SK-N-SH (cell line): ENCODE data around the gene SESTD1. TPM values are rescaled to one million over a fixed set of nuclear protein-coding genes. Genes with fewer than 3 reads are reported as not detected.

Experiments
- CTCF ChIA-PET: fragments of 300-600, 350-600 bp; formaldehyde crosslinking; extraction: SDS; loops from one replicate; lab custom pipeline; 2021; lab: Yijun Ruan, JAX
- POLR2A ChIA-PET: fragments of 350-600 bp; sonication (Branson Sonifier 250); formaldehyde crosslinking; extraction: SDS; loops from one replicate; lab custom pipeline; 2020; ENCODE audit warnings: antibody characterized with exemption, inconsistent platforms; lab: Yijun Ruan, JAX
- DNase-seq: peaks from one replicate; pipeline ENCODE4 v3.0.0; 2012
- H2AFZ ChIP-seq: fragments of 200-600 bp; sonication (generic); 2 replicates; pipeline ENCODE4 v1.8.1; 2016; ENCODE audit warnings: antibody characterized with exemption, mild to moderate bottlenecking, low read depth
- H3F3A ChIP-seq: fragments of 200-600 bp; sonication (generic); replicated peaks from 2 replicates; pipeline ENCODE3; 2016; ENCODE audit warnings: antibody characterized with exemption, mild to moderate bottlenecking; ENCODE audit not compliant: insufficient read depth
- H3K27ac ChIP-seq, 2 experiments: fragments of 200-500 bp in 1 of 2; fragments of 200-600 bp in 1 of 2; sonication (Bioruptor generic) in 1 of 2; sonication (generic), shearing (Covaris generic) in 1 of 2; 2 replicates each; pipeline versions ENCODE4 v1.5.1 to v1.6.1; 2014 to 2016; ENCODE audit warnings: low read depth in 2 of 2, inconsistent platforms in 1 of 2, low read length in 1 of 2, mild to moderate bottlenecking in 1 of 2, mixed read lengths in 1 of 2
- H3K27me3 ChIP-seq: fragments of 200-600 bp; sonication (generic), shearing (Covaris generic); 2 replicates; pipeline ENCODE4 v1.6.1; 2016; ENCODE audit warnings: mixed run types; ENCODE audit not compliant: insufficient read depth
- H3K36me3 ChIP-seq, 2 experiments: fragments of 200-500 bp in 1 of 2; fragments of 200-600 bp in 1 of 2; sonication (Bioruptor generic) in 1 of 2; sonication (generic) in 1 of 2; replicated peaks in 1 of 2; 2 replicates each; pipeline versions ENCODE3 to v1.5.1; 2014 to 2016; ENCODE audit warnings: low read length in 1 of 2, mild to moderate bottlenecking in 1 of 2; ENCODE audit not compliant: insufficient read depth in 2 of 2, control insufficient read depth in 1 of 2
- H3K4me1 ChIP-seq, 2 experiments: fragments of 200-500 bp in 1 of 2; fragments of 200-600 bp in 1 of 2; sonication (Bioruptor generic) in 1 of 2; sonication (generic), shearing (Covaris generic) in 1 of 2; 2 replicates each; pipeline versions ENCODE4 v1.5.1 to v1.6.1; 2014 to 2016; ENCODE audit warnings: low read depth in 1 of 2, low read length in 1 of 2, mixed run types in 1 of 2; ENCODE audit not compliant: insufficient read depth in 2 of 2, control insufficient read depth in 1 of 2
- H3K4me2 ChIP-seq: fragments of 200-600 bp; sonication (generic), shearing (Covaris generic); 2 replicates; pipeline ENCODE4 v1.6.1; 2017; ENCODE audit warnings: mixed run types
- H3K4me3 ChIP-seq, 2 experiments: fragments of 200-500 bp in 1 of 2; fragments of 200-600 bp in 1 of 2; sonication (Bioruptor generic) in 1 of 2; sonication (generic), shearing (Covaris generic) in 1 of 2; 2 replicates each; pipeline versions ENCODE4 v1.5.1 to v1.8.1; 2014 to 2016; ENCODE audit warnings: low read depth in 2 of 2, inconsistent platforms in 1 of 2, low read length in 1 of 2, mild to moderate bottlenecking in 1 of 2, mixed read lengths in 1 of 2, moderate library complexity in 1 of 2
- H3K79me2 ChIP-seq: fragments of 200-600 bp; sonication (generic); 2 replicates; pipeline ENCODE4 v1.8.1; 2017; ENCODE audit warnings: mild to moderate bottlenecking; ENCODE audit not compliant: insufficient read depth
- H3K9ac ChIP-seq: fragments of 200-600 bp; sonication (generic); 2 replicates; pipeline ENCODE4 v1.6.1; 2017; ENCODE audit warnings: mixed run types
- H3K9me2 ChIP-seq: fragments of 200-600 bp; sonication (generic); 2 replicates; pipeline ENCODE4 v1.6.1; 2017; ENCODE audit warnings: mixed run types
- H3K9me3 ChIP-seq: fragments of 200-600 bp; sonication (generic); 2 replicates; pipeline ENCODE4 v1.6.1; 2017; ENCODE audit warnings: mixed run types, mild to moderate bottlenecking, moderate library complexity
- H4K20me1 ChIP-seq: fragments of 200-600 bp; sonication (generic); 2 replicates; pipeline ENCODE4 v1.6.1; 2017; ENCODE audit warnings: mild to moderate bottlenecking, mixed run types; ENCODE audit not compliant: insufficient read depth
- CHD2 ChIP-seq: fragments of 150-350 bp; IDR thresholded peaks from 2 replicates; pipeline ENCODE4 v1.6.1; 2018; ENCODE audit warnings: low read length; ENCODE audit not compliant: partially characterized antibody
- EP300 ChIP-seq, 2 experiments: IDR thresholded peaks; 2 replicates each; pipeline versions ENCODE4 v1.4.0 to v1.6.1; 2012; ENCODE audit warnings: borderline replicate concordance in 1 of 2, low read depth in 1 of 2, low read length in 1 of 2
- EZH2phosphoT487 ChIP-seq: fragments of 200-600 bp; sonication (generic); IDR thresholded peaks from 2 replicates; pipeline ENCODE4 v1.6.1; 2017; ENCODE audit warnings: low read depth, mixed run types, mild to moderate bottlenecking, antibody characterized with exemption, moderate library complexity, borderline replicate concordance
- FOSL2 ChIP-seq: IDR thresholded peaks from 2 replicates; pipeline ENCODE4 v1.4.0; 2012; ENCODE audit warnings: low read depth, mild to moderate bottlenecking, moderate library complexity, borderline replicate concordance
- FOXM1 ChIP-seq: IDR thresholded peaks from 2 replicates; pipeline ENCODE4 v1.4.0; 2012; ENCODE audit warnings: low read depth, mild to moderate bottlenecking
- GABPA ChIP-seq: IDR thresholded peaks from 2 replicates; pipeline ENCODE4 v1.4.0; 2012; ENCODE audit warnings: low read depth, mild to moderate bottlenecking
- GATA2 ChIP-seq: sonication (generic); formaldehyde crosslinking; IDR thresholded peaks from 2 replicates; pipeline ENCODE4 v1.5.0; 2020; ENCODE audit warnings: mild to moderate bottlenecking, missing genetic modification reagents
- JUND ChIP-seq: IDR thresholded peaks from 2 replicates; pipeline ENCODE4 v1.4.0; 2012
- MEF2A ChIP-seq: IDR thresholded peaks from 2 replicates; pipeline ENCODE4 v1.4.0; 2012; ENCODE audit warnings: low read depth, borderline replicate concordance
- NFIC ChIP-seq: IDR thresholded peaks from 2 replicates; pipeline ENCODE4 v1.4.0; 2012; ENCODE audit warnings: borderline replicate concordance
- RAD21 ChIP-seq: IDR thresholded peaks from 2 replicates; pipeline ENCODE4 v1.6.1; 2012; ENCODE audit warnings: mild to moderate bottlenecking, low read length
- SIN3A ChIP-seq: IDR thresholded peaks from 2 replicates; pipeline ENCODE4 v1.6.1; 2012; ENCODE audit warnings: low read depth, mild to moderate bottlenecking, low read length, moderate library complexity, borderline replicate concordance
- SMC3 ChIP-seq: IDR thresholded peaks from 2 replicates; pipeline ENCODE4 v1.6.1; 2012; ENCODE audit warnings: low read depth, low read length, improper control_type of control experiment
- TCF12 ChIP-seq: IDR thresholded peaks from 2 replicates; pipeline ENCODE4 v1.4.0; 2012
- TEAD4 ChIP-seq: IDR thresholded peaks from 2 replicates; pipeline ENCODE4 v1.4.0; 2012; ENCODE audit warnings: mild to moderate bottlenecking, borderline replicate concordance; ENCODE audit not compliant: insufficient read depth
- YY1 ChIP-seq: IDR thresholded peaks from 2 replicates; pipeline ENCODE4 v1.4.0; 2012; ENCODE audit warnings: low read depth, mild to moderate bottlenecking
- WGBS: methylation state at CpG from one replicate; pipeline ENCODE4 v1.1.6; 2017; ENCODE audit warnings: low lambda C conversion rate; 5-methylcytosine and 5-hydroxymethylcytosine counted together
- polyA plus RNA-seq, 3 experiments: library from polyadenylated mRNA; depleted of rRNA; stranded (reverse); fragments of >200 nt; gene quantifications; 2 replicates each; pipeline ENCODE4 v1.2.3, GENCODE V29; 2012
- TF ChIP-seq, protein P1 (sequence below): fragments of 150-350 bp; IDR thresholded peaks from 2 replicates; pipeline ENCODE4 v1.6.1; 2017; ENCODE audit warnings: antibody characterized with exemption, low read length, low read depth, borderline replicate concordance
- TF ChIP-seq, protein P2 (sequence below): IDR thresholded peaks from 2 replicates; pipeline ENCODE4 v1.4.0; 2012; ENCODE audit warnings: low read depth, borderline replicate concordance

Gene SESTD1
- polyA plus RNA-seq, 1 of the 3 experiments (the other 2 are of a cell fraction), result 4.6 TPM

DNA sequence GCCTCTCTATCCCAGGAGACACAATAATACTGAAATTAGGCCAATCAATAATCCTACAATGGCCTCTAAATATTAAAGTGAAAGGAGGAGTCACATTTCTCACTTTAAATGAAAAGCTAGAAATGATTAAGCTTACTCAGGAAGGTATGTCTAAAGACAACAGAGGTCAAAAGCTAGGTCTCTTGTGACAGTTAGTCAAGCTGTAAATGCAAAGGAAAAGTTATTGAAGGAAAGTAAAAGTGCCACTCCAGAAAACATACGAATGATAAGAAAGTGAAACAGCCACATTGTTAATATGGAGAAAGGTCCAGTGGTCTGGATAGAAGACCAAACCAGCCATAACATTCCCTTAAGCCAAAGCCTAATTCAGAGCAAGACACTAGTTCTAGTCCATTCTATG lies 9.5 kb downstream of the SESTD1 start:
- Histone ChIP-seq H4K20me1 (no peaks in the 10 kb centered on the region), H2AFZ (no peak overlapping the region), H3K4me2 (no peak overlapping the region), H3K9me2 (no peaks in the 10 kb centered on the region), H3F3A (peaks cover 10% of the 10 kb centered on the region), H3K4me3 (no peak overlapping the region), H3K4me1 (no peaks in the 10 kb centered on the region; a peak in 2 of 4 replicates), H3K9me3 (no peaks in the 10 kb centered on the region), H3K27me3 (no peaks in the 10 kb centered on the region), H3K9ac (no peak overlapping the region), H3K79me2 (peaks cover 90% of the 10 kb centered on the region), H3K27ac (no peak overlapping the region), H3K36me3 (peaks cover 0 to 4% of the 10 kb centered on the region in 2 experiments)
- no peak for TF ChIP-seq FOXM1
- TF ChIP-seq SMC3, result no peak
- TF ChIP-seq, protein P1, sequence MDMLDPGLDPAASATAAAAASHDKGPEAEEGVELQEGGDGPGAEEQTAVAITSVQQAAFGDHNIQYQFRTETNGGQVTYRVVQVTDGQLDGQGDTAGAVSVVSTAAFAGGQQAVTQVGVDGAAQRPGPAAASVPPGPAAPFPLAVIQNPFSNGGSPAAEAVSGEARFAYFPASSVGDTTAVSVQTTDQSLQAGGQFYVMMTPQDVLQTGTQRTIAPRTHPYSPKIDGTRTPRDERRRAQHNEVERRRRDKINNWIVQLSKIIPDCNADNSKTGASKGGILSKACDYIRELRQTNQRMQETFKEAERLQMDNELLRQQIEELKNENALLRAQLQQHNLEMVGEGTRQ, result no peak
- TF ChIP-seq YY1, result no peak
- no peak for TF ChIP-seq FOSL2
- DNase-seq, result no peak
- ChIA-PET CTCF (interaction anchor here (1.1 to 1.8 kb wide), 2 partner anchors 8 to 493 kb away, joined by 3 read pairs; no protein-coding TSS in a partner anchor), POLR2A (no interaction called here)
- WGBS, result 100% methylated on average over 1 of the region's 1 CpG

DNA sequence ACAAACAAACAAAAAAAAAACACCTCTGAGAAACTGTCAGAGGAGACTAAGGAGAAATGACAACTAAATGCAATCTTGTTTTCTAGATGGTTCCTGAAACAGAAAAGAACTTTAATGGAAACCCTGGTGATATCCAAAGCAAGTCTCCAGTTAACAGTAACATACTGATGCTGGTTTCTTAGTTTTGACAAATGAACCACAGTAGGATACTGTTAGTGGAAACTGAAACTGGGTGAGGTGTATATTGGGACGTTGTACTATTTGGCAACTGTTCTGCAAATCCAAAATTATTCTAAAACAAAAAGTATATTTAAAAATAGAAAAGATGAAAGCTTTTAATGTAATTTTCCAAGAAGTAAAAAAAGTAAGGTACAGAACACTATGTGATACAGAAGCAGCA lies 11.4 kb downstream of the SESTD1 start:
- Histone ChIP-seq H3K4me1 (no peaks in the 10 kb centered on the region; a peak in 1 of 4 replicates), H3F3A (peaks cover 14% of the 10 kb centered on the region), H3K9ac (no peak overlapping the region), H3K4me2 (no peak overlapping the region), H3K4me3 (no peak overlapping the region), H4K20me1 (no peaks in the 10 kb centered on the region), H3K79me2 (peaks cover 90% of the 10 kb centered on the region), H3K9me2 (no peaks in the 10 kb centered on the region), H2AFZ (no peak overlapping the region; the same call in 1 of the 2 replicates), H3K27me3 (no peaks in the 10 kb centered on the region), H3K36me3 (peaks cover 0 to 4% of the 10 kb centered on the region in 2 experiments), H3K9me3 (no peaks in the 10 kb centered on the region), H3K27ac (no peak overlapping the region)
- TF ChIP-seq EP300 (IDR thresholded peaks at IDR 0.05; ENCODE audit: borderline replicate concordance in 1 of 2, low read depth in 1 of 2, low read length in 1 of 2) (no peak), TEAD4 (no peak), EZH2phosphoT487 (no peak), FOSL2 (no peak), TCF12 (no peak), GATA2 (no peak), CHD2 (no peak), RAD21 (no peak)
- POLR2A ChIA-PET, result no interaction called here
- DNase-seq, result no peak
- CTCF ChIA-PET, result interaction anchor here (1.3 to 1.4 kb wide), 2 partner anchors 10 to 34 kb away, joined by 3 read pairs; no protein-coding TSS in a partner anchor
- 89% methylated on average over 1 of the region's 1 CpG for WGBS

DNA sequence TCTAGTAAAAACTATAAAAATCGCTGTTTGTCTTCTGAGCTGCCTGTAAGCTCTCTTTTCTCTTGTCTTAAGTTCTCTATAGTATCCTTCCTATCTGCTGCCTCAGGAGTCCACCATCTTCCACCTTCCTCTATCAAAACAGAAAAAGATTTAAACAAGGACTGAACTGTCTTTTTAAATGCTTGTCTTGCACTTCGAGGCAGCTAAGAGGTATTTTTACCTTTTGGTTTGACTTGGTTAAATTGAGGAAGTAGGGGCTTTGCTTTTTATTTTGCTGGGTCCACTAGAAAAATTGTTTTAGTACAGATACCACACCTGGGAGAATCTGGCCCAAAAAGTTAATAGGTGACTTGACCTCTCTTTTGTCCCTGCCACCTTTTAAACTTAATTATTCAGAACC lies 12.2 kb downstream of the SESTD1 start:
- TF ChIP-seq SIN3A (no peak), GATA2 (no peak), MEF2A (no peak), NFIC (no peak), GABPA (no peak), JUND (no peak), YY1 (no peak)
- TF ChIP-seq, protein P2, sequence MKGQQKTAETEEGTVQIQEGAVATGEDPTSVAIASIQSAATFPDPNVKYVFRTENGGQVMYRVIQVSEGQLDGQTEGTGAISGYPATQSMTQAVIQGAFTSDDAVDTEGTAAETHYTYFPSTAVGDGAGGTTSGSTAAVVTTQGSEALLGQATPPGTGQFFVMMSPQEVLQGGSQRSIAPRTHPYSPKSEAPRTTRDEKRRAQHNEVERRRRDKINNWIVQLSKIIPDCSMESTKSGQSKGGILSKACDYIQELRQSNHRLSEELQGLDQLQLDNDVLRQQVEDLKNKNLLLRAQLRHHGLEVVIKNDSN, result no peak
- Histone ChIP-seq H4K20me1 (no peaks in the 10 kb centered on the region), H3F3A (peaks cover 14% of the 10 kb centered on the region), H3K4me3 (no peak overlapping the region), H3K9ac (no peak overlapping the region), H3K9me2 (no peaks in the 10 kb centered on the region), H3K4me2 (no peak overlapping the region), H3K36me3 (peaks cover 0 to 4% of the 10 kb centered on the region in 2 experiments), H3K79me2 (peaks cover 90% of the 10 kb centered on the region), H3K9me3 (no peaks in the 10 kb centered on the region), H2AFZ (no peak overlapping the region), H3K27me3 (no peaks in the 10 kb centered on the region), H3K4me1 (no peaks in the 10 kb centered on the region; a peak in 1 of 4 replicates), H3K27ac (no peak overlapping the region)
- ChIA-PET POLR2A (no interaction called here), CTCF (no interaction called here)
- DNase-seq, result no peak
- WGBS, result 59% methylated on average over 2 of the region's 2 CpGs
